Pancreas (tissue), 10 donors: ENCODE data around the gene AMY1A. TPM values are rescaled to one million over a fixed set of nuclear protein-coding genes. Genes with fewer than 3 reads are reported as not detected.
"Not testable (repeated sequence)": the region's sequence is repeated elsewhere in the genome, so short reads cannot be mapped to it uniquely, and the experiment has no call there.

Experiments
- ATAC-seq, 4 donors: fragments of 200-7000 bp; cut with Tn5 transposase; one replicate each; pipeline versions ENCODE4 v1.8.0 to v1.9.1; 2020; ENCODE audit warnings: mild to moderate bottlenecking in 4 of 4, moderate library complexity in 4 of 4
- DNase-seq, 6 donors: peaks; one replicate each; pipeline ENCODE4 v3.0.0-alpha.2; 2020
- FAIRE-seq: peaks from 2 replicates; lab custom pipeline; 2012; peaks lifted over from hg19 to GRCh38; lab: Jason Lieb, UNC
- H3K27ac ChIP-seq, 4 donors: fragments of 200-600 bp; sonication (generic); 1 replicate in 3 of 4; 2 replicates in 1 of 4; pipeline versions ENCODE4 v1.5.0 to v1.8.0; 2020
- H3K27me3 ChIP-seq, 4 donors: fragments of 200-600 bp; one replicate each; pipeline ENCODE4 v1.8.0; 2021
- H3K36me3 ChIP-seq, 3 donors: fragments of 200-600 bp; sonication (generic) in 1 of 3; one replicate each; pipeline versions ENCODE4 v1.5.0 to v1.8.0; 2020 to 2021
- H3K4me1 ChIP-seq, 3 donors: fragments of 200-600 bp; one replicate each; pipeline ENCODE4 v1.8.0; 2021
- H3K4me3 ChIP-seq, 4 donors: fragments of 200-600 bp; sonication (generic) in 2 of 4; one replicate each; pipeline versions ENCODE4 v1.5.0 to v1.8.0; 2020 to 2021
- H3K9me3 ChIP-seq, 4 donors: fragments of 200-600 bp; one replicate each; pipeline ENCODE4 v1.8.0; 2021
- WGBS, 2 donors: extraction: QIAGEN DNeasy Blood & Tissue Kit; methylation state at CpG; one replicate each; pipeline ENCODE4 v1.1.7; 2013; 5-methylcytosine and 5-hydroxymethylcytosine counted together
- intact Hi-C, 3 donors: fragments of 100-400 bp; cut with DNase I; formaldehyde crosslinking; loops; one replicate each; pipeline versions ENCODE4 v1.11.1 to v1.14.2; 2022
- polyA plus RNA-seq, 2 donors: library from polyadenylated mRNA; stranded (reverse); fragments of 200-250 nt; gene quantifications; one replicate each; pipeline ENCODE4 v1.2.3, GENCODE V29; 2013
- total RNA-seq, 6 donors: library from RNA; stranded (reverse); fragmentation: NEBNext Ultra II Directional in 4 of 6; extraction: Animal tissue kit (Norgen Biotek cat#: 25700) in 4 of 6; gene quantifications; one replicate each; pipeline versions ENCODE4 v1.2.1 to v1.2.4, GENCODE V29; 2021 to 2023
- donor health status: healthy with polysubstance abuse.
- donor health status: DM: no; HTN: no; CAD: no; lungs with moderate emphysema.
- donor health status: DM: no; HTN: no; CAD: no.
- donor health status: control.
- donor health status: control.
- donor health status: Bipolar disorder and iron deficiency.
- donor health status: DM: yes; HTN: yes; CAD: no.
- donor health status: DM: no; HTN: no; CAD: no.
- donor health status: DM: no; HTN: no; CAD: no.
- donor health status: DM: yes; HTN: yes; CAD: no.

The AMY1A gene
- total and polyA plus RNA-seq, 8 donors, result 0.38 to 1.7 (median 0.66) TPM; not detected in 2

DNA sequence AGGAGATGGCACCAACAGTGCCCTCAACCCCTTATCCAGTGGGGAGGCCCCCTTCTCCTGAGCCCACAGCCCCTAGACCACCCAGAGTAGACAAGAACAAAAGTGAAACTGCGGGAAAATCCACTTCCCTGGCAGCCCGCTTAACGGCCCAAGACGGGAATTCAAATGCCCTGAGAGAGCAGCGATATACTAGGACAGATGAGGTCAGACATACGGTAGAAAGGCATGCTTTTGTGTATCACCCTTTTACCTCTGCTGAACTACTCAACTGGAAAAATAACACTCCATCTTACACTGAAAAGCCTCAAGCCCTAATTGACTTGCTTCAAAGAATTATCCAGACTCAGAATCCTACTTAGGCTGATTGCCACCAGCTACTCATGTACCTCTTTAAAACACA is 41.9 kb downstream of the AMY1A start:
- H3K27me3 ChIP-seq, H3K4me1 ChIP-seq, H3K9me3 ChIP-seq, DNase-seq, H3K36me3 ChIP-seq, H3K27ac ChIP-seq, FAIRE-seq, intact Hi-C loops, ATAC-seq, H3K4me3 ChIP-seq: not testable (repeated sequence)
- WGBS, 2 donors, result no CpG with 5 or more reads among the region's 6 CpGs

DNA sequence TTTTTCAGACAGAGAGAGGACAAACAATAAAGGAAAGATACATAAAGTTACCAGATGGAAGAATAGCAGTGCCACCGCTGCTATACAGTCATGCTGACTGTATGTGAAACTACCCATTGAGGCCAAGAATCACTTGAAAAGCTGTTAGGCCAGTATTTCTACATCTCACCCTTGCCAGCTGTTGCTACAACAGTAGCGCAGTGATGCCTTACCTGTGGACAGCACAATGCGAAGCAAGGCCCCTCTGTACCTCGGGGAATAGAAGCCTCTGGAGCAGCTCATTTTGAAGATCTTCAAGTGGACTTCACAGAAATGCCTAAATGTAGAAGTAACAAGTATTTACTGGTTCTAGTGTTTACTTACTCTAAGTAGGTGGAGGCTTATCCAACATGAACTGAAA is 45.1 kb downstream of the AMY1A start:
- H3K27me3 ChIP-seq, ATAC-seq, H3K4me3 ChIP-seq, H3K36me3 ChIP-seq, intact Hi-C loops, FAIRE-seq, H3K9me3 ChIP-seq, H3K27ac ChIP-seq, DNase-seq, H3K4me1 ChIP-seq: not testable (repeated sequence)
- no CpG with 5 or more reads among the region's 4 CpGs for WGBS, 2 donors

DNA sequence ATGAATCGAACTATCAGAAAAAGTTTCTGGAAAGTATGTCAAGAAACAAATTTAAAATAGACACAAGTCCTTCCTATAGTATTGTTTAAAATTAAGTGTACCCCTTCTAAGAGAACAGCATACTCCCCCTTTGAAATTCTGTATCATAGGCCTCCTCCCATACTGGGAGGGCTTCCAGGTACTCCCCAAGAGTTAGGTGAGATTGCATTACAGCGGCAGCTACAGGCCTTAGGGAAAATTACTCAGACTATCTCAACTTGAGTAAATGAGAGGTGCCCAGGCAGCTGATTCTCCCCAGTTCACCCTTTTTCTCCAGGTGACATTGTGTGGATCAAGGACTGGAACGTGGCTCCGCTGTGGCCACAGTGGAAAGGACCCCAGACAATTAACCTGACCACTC is 45.7 kb downstream of the AMY1A start:
- H3K4me3 ChIP-seq, ATAC-seq, DNase-seq, H3K27ac ChIP-seq, H3K36me3 ChIP-seq, intact Hi-C loops, H3K27me3 ChIP-seq, H3K4me1 ChIP-seq, H3K9me3 ChIP-seq, FAIRE-seq: not testable (repeated sequence)
- WGBS, 2 donors, result no CpG with 5 or more reads among the region's 4 CpGs

- FAIRE-seq, H3K27ac ChIP-seq, ATAC-seq, DNase-seq, H3K4me3 ChIP-seq, H3K9me3 ChIP-seq, H3K36me3 ChIP-seq, H3K4me1 ChIP-seq, H3K27me3 ChIP-seq, intact Hi-C loops: not testable (repeated sequence)
- WGBS, 2 donors, result no CpG with 5 or more reads among the region's 3 CpGs
Observed at GRCh38 chr1:103707670-103708069, 52.1 kb downstream of the AMY1A start.

GRCh38 chr1:103710381-103710780 is 54.8 kb downstream of the AMY1A start:
- H3K4me3 ChIP-seq, intact Hi-C loops, FAIRE-seq, DNase-seq, ATAC-seq, H3K27ac ChIP-seq, H3K36me3 ChIP-seq, H3K4me1 ChIP-seq, H3K9me3 ChIP-seq, H3K27me3 ChIP-seq: not testable (repeated sequence)
- WGBS, 2 donors, result no CpG with 5 or more reads among the region's 3 CpGs

Other genes starting within 250 kb of the AMY1A start
- 10 to 100 TPM in 5 of 6 donors, 1 to 10 TPM in 1; 8.9 to 28.7 (median 21.1) TPM for gene RNPC3, start 130.1 kb upstream of the AMY1A start, total RNA-seq
- gene RNPC3, start 130.1 kb upstream of the AMY1A start, polyA plus RNA-seq, result 10 to 100 TPM; 11.5 to 31.8 TPM
- gene AMY2B, start 84.2 kb upstream of the AMY1A start, total RNA-seq, result 1,000 to 10,000 TPM in 3 of 6 donors, 100 to 1,000 TPM in 3; 343 to 2,598 (median 964) TPM
- gene AMY2B, start 84.2 kb upstream of the AMY1A start, polyA plus RNA-seq, result 100 to 1,000 TPM; 318 to 597 TPM
- over 10,000 TPM in 1 of 6 donors, 1,000 to 10,000 TPM in 5; 1,431 to 10,733 (median 5,290) TPM for gene AMY2A, start 38.3 kb upstream of the AMY1A start, total RNA-seq
- gene AMY2A, start 38.3 kb upstream of the AMY1A start, polyA plus RNA-seq, result 1,000 to 10,000 TPM; 1,297 to 1,480 TPM
- 1 to 10 TPM in 2 of 6 donors, under 1 TPM in 4; 0.32 to 1.6 (median 0.97) TPM for gene AMY1B, start 40.5 kb downstream of the AMY1A start, total RNA-seq
- 1 to 10 TPM in 1 of 2 donors, under 1 TPM in 1; 0.46 to 1.3 TPM for gene AMY1B, start 40.5 kb downstream of the AMY1A start, polyA plus RNA-seq
- gene AMY1C, start 94.1 kb downstream of the AMY1A start, total RNA-seq, result under 1 TPM in 3 of 6 donors, not detected in 3; 0.12 to 0.43 (median 0.16) TPM
- not detected for gene AMY1C, start 94.1 kb downstream of the AMY1A start, polyA plus RNA-seq